ENCODE results near the gene ENDOU.
"Not testable (repeated sequence)": the region's sequence is repeated elsewhere in the genome, so short reads cannot be mapped to it uniquely, and the experiment has no call there.

ENDOU gene

GRCh38 chr12:47717046-47717442 lies 8.2 kb downstream of the ENDOU start:
- DNase-seq, result no peak

- no peak for DNase-seq
Measured at GRCh38 chr12:47715877-47716548, 9.3 kb downstream of the ENDOU start.

GRCh38 chr12:47715393-47715876 lies 9.9 kb downstream of the ENDOU start:
- DNase-seq, result peak; percentile 54

GRCh38 chr12:47714826-47715386 lies 10.4 kb downstream of the ENDOU start:
- no peak for DNase-seq

- no peak for DNase-seq
Measured at GRCh38 chr12:47712171-47712570, 13.1 kb downstream of the ENDOU start.

- DNase-seq, result no peak
Measured at GRCh38 chr12:47711448-47711847, 13.8 kb downstream of the ENDOU start.

GRCh38 chr12:47710278-47710677 lies 15.0 kb downstream of the ENDOU start:
- no peak for DNase-seq

GRCh38 chr12:47709671-47710070 lies 15.6 kb downstream of the ENDOU start:
- no peak for DNase-seq

GRCh38 chr12:47709237-47709636 lies 16.1 kb downstream of the ENDOU start:
- no peak for DNase-seq

- DNase-seq, result no peak
Measured at GRCh38 chr12:47707905-47708543, 17.3 kb downstream of the ENDOU start.

- no peak for DNase-seq
Measured at GRCh38 chr12:47707355-47707754, 17.9 kb downstream of the ENDOU start.

- DNase-seq, result peak; percentile 84
Measured at GRCh38 chr12:47705566-47706425, 19.5 kb downstream of the ENDOU start, which contains the start of gene RPAP3. Gene RPAP3 (minus strand): TSS chr12:47706030. CDS start chr12:47702840, 3,190 bp downstream.

GRCh38 chr12:47705229-47705565 lies 20.1 kb downstream of the ENDOU start:
- no peak for DNase-seq

- no peak for DNase-seq
Measured at GRCh38 chr12:47704719-47705118, 20.6 kb downstream of the ENDOU start.

- no peak for DNase-seq
Measured at GRCh38 chr12:47700263-47700662, 25.0 kb downstream of the ENDOU start.

GRCh38 chr12:47698631-47699030 lies 26.7 kb downstream of the ENDOU start:
- no peak for DNase-seq

- no peak for DNase-seq
Measured at GRCh38 chr12:47698055-47698454, 27.2 kb downstream of the ENDOU start.

- DNase-seq, result no peak
Measured at GRCh38 chr12:47689215-47689614, 36.1 kb downstream of the ENDOU start.

GRCh38 chr12:47687636-47688035 lies 37.7 kb downstream of the ENDOU start:
- DNase-seq, result no peak

- DNase-seq, result peak; percentile 15
Measured at GRCh38 chr12:47686645-47687240, 38.5 kb downstream of the ENDOU start.

GRCh38 chr12:47679785-47680184 lies 45.5 kb downstream of the ENDOU start:
- no peak for DNase-seq

- DNase-seq, result no peak
Measured at GRCh38 chr12:47672068-47672467, 53.2 kb downstream of the ENDOU start.

- not testable (repeated sequence) for DNase-seq
Measured at GRCh38 chr12:47667935-47668334, 57.4 kb downstream of the ENDOU start.
